ENCODE measurements around the gene MLPH. TPM values are rescaled to one million over a fixed set of nuclear protein-coding genes. Genes with fewer than 3 reads are reported as not detected.
A peak's percentile ranks its signal among the peaks of the same experiment; 100 is the strongest.
"Not testable (repeated sequence)": the region's sequence is repeated elsewhere in the genome, so short reads cannot be mapped to it uniquely, and the experiment has no call there.

The MLPH gene
- polyA plus RNA-seq, 5 donors: 1.7 to 5.0 (median 3.1) TPM

GRCh38 chr2:237581751-237582746 lies 95.0 kb downstream of the MLPH start:
- peak; percentile 64 to 70 for DNase-seq

GRCh38 chr2:237583385-237584295 lies 96.6 kb downstream of the MLPH start:
- DNase-seq: no peak

- no peak for DNase-seq
Observed at GRCh38 chr2:237585590-237586221, 98.7 kb downstream of the MLPH start.

- DNase-seq: no peak
Observed at GRCh38 chr2:237588044-237588696, 101.1 kb downstream of the MLPH start.

GRCh38 chr2:237590272-237591140 lies 103.5 kb downstream of the MLPH start, which contains the start of gene RAB17:
TSS of gene RAB17 (minus strand) at chr2:237590734. CDS start at chr2:237586154, 4,580 bp downstream.
- peak in 1 of 2 donors; percentile 33 for DNase-seq

GRCh38 chr2:237591141-237591881 lies 104.3 kb downstream of the MLPH start:
- no peak for DNase-seq

GRCh38 chr2:237592425-237592980 lies 105.5 kb downstream of the MLPH start:
- DNase-seq: no peak

- DNase-seq: no peak
Observed at GRCh38 chr2:237593036-237593435, 106.0 kb downstream of the MLPH start.

GRCh38 chr2:237593596-237594320 lies 106.7 kb downstream of the MLPH start:
- no peak for DNase-seq

- DNase-seq: no peak
Observed at GRCh38 chr2:237594514-237594871, 107.4 kb downstream of the MLPH start.

GRCh38 chr2:237595829-237596519 lies 108.9 kb downstream of the MLPH start:
- DNase-seq: not testable (repeated sequence)

GRCh38 chr2:237596520-237597195 lies 109.6 kb downstream of the MLPH start:
- DNase-seq: no peak

GRCh38 chr2:237597196-237598145 lies 110.4 kb downstream of the MLPH start:
- no peak for DNase-seq

- DNase-seq: no peak
Observed at GRCh38 chr2:237598468-237599208, 111.6 kb downstream of the MLPH start.

- no peak for DNase-seq
Observed at GRCh38 chr2:237599465-237600110, 112.5 kb downstream of the MLPH start.

Measured in right lung (tissue), 5 donors.